ENCODE data around the gene NRDC. TPM values are rescaled to one million over a fixed set of nuclear protein-coding genes. Genes with fewer than 3 reads are reported as not detected.

The NRDC gene
- total RNA-seq, 1 donor from 2014 or later = 83.0 TPM

DNA sequence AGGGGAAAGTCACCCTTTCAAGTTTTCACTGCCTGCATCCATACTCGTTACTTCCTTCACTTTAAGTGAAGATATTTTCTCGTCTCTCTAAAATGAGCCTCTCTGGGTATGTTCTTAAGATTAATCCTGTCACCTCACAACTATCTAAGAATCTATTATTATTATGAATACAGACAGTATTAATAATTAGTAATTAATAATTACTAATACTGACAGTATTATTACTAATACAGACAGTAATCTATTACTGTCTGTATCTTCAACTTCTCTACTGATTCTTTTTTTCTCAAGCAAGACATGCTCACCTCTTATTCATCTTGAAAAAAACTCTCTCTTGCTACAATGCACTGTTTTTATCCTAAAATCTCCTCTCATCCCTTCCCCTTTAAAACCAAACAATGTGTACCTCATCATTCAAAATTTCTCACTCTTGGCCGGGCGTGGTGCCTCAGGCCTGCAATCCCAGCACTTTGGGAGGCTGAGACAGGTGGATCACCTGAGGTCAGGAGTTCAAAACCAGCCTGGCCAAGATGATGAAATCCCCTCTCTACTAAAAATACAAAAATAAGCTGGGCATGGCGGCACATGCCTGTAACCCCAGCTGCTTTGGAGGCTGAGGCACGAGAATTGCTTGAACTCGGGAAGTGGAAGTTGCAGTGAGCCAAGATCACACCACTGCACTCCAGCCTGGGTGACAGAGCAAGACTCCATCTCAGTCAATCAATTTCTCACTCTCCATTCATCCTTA is 7.8 kb downstream of the NRDC start:
- H3K27me3 ChIP-seq (ENCODE audit: control insufficient read depth in 3 of 3, insufficient read depth in 3 of 3, low read length in 3 of 3) = no peaks in the 10 kb centered on the region
- H3K9ac ChIP-seq (ENCODE audit: low read depth in 1 of 3, low read length in 3 of 3) = no peak overlapping the region
- H3K4me3 ChIP-seq (ENCODE audit: low read length in 3 of 3) = no peak overlapping the region
- no peak overlapping the region for H3K27ac ChIP-seq (ENCODE audit: low read depth, low read length)
- no peaks in the 10 kb centered on the region for H3K9me3 ChIP-seq (ENCODE audit: control insufficient read depth in 3 of 3, low read length in 3 of 3)
- H3K36me3 ChIP-seq (ENCODE audit: control insufficient read depth in 3 of 3, insufficient read depth in 3 of 3, low read length in 3 of 3) = no peaks in the 10 kb centered on the region
- H3K4me1 ChIP-seq (ENCODE audit: control insufficient read depth in 3 of 3, insufficient read depth in 3 of 3, low read length in 3 of 3) = peaks cover 11 to 20% (median 13%) of the 10 kb centered on the region in 3 donors

DNA sequence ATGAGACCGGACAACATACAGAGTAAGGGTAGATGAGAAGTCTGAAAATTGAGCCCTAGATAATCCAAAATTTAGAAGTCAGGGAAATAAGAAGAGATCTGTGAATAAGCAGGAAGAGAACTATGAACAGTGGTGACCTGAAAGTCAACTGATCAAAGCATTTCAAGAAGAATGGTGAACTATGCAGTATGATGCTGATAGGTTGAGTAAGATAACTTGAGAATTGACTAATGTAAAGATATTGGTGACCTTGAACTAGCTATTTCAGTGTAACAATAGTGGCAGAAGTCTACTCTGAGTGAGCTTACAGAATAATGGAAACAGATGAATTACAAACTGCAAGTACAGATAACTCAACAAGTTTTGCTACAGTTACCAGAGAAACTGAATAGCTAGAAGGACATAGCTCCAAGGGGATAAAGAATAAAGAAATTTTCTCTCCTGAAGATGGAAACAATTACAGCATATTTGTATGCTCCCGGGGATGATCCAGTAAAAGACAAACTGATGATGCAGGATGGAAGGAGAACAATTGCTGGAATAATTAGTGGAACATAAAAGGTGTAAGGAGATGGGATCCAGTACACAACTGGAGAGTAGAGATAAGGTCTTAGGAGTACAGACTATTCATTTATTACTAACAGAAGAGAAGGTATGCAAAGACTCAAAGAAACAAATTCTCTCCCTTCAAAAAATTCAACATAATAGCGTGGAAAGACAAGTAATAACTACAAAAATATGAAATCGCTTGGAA is 10.9 kb downstream of the NRDC start:
- no peak overlapping the region for H3K4me3 ChIP-seq (ENCODE audit: low read length in 3 of 3)
- H3K9ac ChIP-seq (ENCODE audit: low read depth in 1 of 3, low read length in 3 of 3) = no peak overlapping the region
- H3K27me3 ChIP-seq (ENCODE audit: control insufficient read depth in 3 of 3, insufficient read depth in 3 of 3, low read length in 3 of 3) = no peaks in the 10 kb centered on the region
- no peaks in the 10 kb centered on the region for H3K36me3 ChIP-seq (ENCODE audit: control insufficient read depth in 3 of 3, insufficient read depth in 3 of 3, low read length in 3 of 3)
- no peak overlapping the region for H3K27ac ChIP-seq (ENCODE audit: low read depth, low read length)
- peaks cover 0 to 8% (median 2%) of the 10 kb centered on the region in 3 donors for H3K4me1 ChIP-seq (ENCODE audit: control insufficient read depth in 3 of 3, insufficient read depth in 3 of 3, low read length in 3 of 3)
- H3K9me3 ChIP-seq (ENCODE audit: control insufficient read depth in 3 of 3, low read length in 3 of 3) = no peaks in the 10 kb centered on the region

DNA sequence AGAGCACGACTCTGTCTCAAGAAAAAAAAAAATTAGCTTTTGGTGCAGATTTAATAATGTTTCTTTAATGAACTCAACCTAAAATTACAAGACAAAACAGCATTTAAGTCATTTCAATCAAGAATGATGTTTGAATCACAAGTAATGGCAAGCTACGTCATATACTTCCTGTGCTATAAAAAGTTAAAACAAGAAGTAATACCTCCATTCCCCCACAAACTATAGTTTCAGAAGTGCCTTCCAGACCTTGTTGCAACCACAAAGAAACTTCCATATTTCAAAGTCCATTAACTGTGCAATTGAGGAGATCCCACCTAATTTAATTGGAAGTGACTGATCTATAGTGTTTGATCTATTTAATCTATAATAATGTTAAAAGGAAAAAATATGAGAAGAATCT is 15.1 kb downstream of the NRDC start:
- Histone ChIP-seq H3K27me3 (ENCODE audit: control insufficient read depth in 3 of 3, insufficient read depth in 3 of 3, low read length in 3 of 3) (no peaks in the 10 kb centered on the region), H3K36me3 (ENCODE audit: control insufficient read depth in 3 of 3, insufficient read depth in 3 of 3, low read length in 3 of 3) (no peaks in the 10 kb centered on the region), H3K4me1 (ENCODE audit: control insufficient read depth in 3 of 3, insufficient read depth in 3 of 3, low read length in 3 of 3) (peaks cover 8 to 18% (median 9%) of the 10 kb centered on the region in 3 donors), H3K27ac (ENCODE audit: low read depth, low read length) (no peak overlapping the region), H3K4me3 (ENCODE audit: low read length in 3 of 3) (no peak overlapping the region), H3K9ac (ENCODE audit: low read depth in 1 of 3, low read length in 3 of 3) (no peak overlapping the region), H3K9me3 (ENCODE audit: control insufficient read depth in 3 of 3, low read length in 3 of 3) (no peaks in the 10 kb centered on the region)

- no peaks in the 10 kb centered on the region for H3K36me3 ChIP-seq (ENCODE audit: control insufficient read depth in 3 of 3, insufficient read depth in 3 of 3, low read length in 3 of 3)
- no peaks in the 10 kb centered on the region for H3K27me3 ChIP-seq (ENCODE audit: control insufficient read depth in 3 of 3, insufficient read depth in 3 of 3, low read length in 3 of 3)
- H3K4me3 ChIP-seq (ENCODE audit: low read length in 3 of 3) = no peak overlapping the region
- no peak overlapping the region for H3K27ac ChIP-seq (ENCODE audit: low read depth, low read length)
- H3K9ac ChIP-seq (ENCODE audit: low read depth in 1 of 3, low read length in 3 of 3) = no peak overlapping the region
- peaks cover 8 to 18% (median 9%) of the 10 kb centered on the region in 3 donors for H3K4me1 ChIP-seq (ENCODE audit: control insufficient read depth in 3 of 3, insufficient read depth in 3 of 3, low read length in 3 of 3)
- no peaks in the 10 kb centered on the region for H3K9me3 ChIP-seq (ENCODE audit: control insufficient read depth in 3 of 3, low read length in 3 of 3)
Measured at GRCh38 chr1:51861669-51862068, 16.9 kb downstream of the NRDC start.

GRCh38 chr1:51859735-51860134 is 18.8 kb downstream of the NRDC start:
- no peak overlapping the region for H3K4me3 ChIP-seq (ENCODE audit: low read length in 3 of 3)
- H3K9ac ChIP-seq (ENCODE audit: low read depth in 1 of 3, low read length in 3 of 3) = no peak overlapping the region
- H3K27me3 ChIP-seq (ENCODE audit: control insufficient read depth in 3 of 3, insufficient read depth in 3 of 3, low read length in 3 of 3) = no peaks in the 10 kb centered on the region
- H3K4me1 ChIP-seq (ENCODE audit: control insufficient read depth in 3 of 3, insufficient read depth in 3 of 3, low read length in 3 of 3) = peaks cover 8 to 18% (median 9%) of the 10 kb centered on the region in 3 donors
- H3K27ac ChIP-seq (ENCODE audit: low read depth, low read length) = no peak overlapping the region
- no peaks in the 10 kb centered on the region for H3K9me3 ChIP-seq (ENCODE audit: control insufficient read depth in 3 of 3, low read length in 3 of 3)
- no peaks in the 10 kb centered on the region for H3K36me3 ChIP-seq (ENCODE audit: control insufficient read depth in 3 of 3, insufficient read depth in 3 of 3, low read length in 3 of 3)

- Histone ChIP-seq H3K27ac (ENCODE audit: low read depth, low read length) (no peak overlapping the region), H3K9ac (ENCODE audit: low read depth in 1 of 3, low read length in 3 of 3) (no peak overlapping the region)
Measured at GRCh38 chr1:51859333-51859732, 19.2 kb downstream of the NRDC start.

GRCh38 chr1:51858892-51859291 is 19.6 kb downstream of the NRDC start:
- H3K4me3 ChIP-seq (ENCODE audit: low read length in 3 of 3) = no peak overlapping the region
- H3K27me3 ChIP-seq (ENCODE audit: control insufficient read depth in 3 of 3, insufficient read depth in 3 of 3, low read length in 3 of 3) = no peaks in the 10 kb centered on the region
- H3K9me3 ChIP-seq (ENCODE audit: control insufficient read depth in 3 of 3, low read length in 3 of 3) = no peaks in the 10 kb centered on the region
- H3K4me1 ChIP-seq (ENCODE audit: control insufficient read depth in 3 of 3, insufficient read depth in 3 of 3, low read length in 3 of 3) = peaks cover 8 to 18% (median 9%) of the 10 kb centered on the region in 3 donors
- H3K9ac ChIP-seq (ENCODE audit: low read depth in 1 of 3, low read length in 3 of 3) = no peak overlapping the region
- H3K36me3 ChIP-seq (ENCODE audit: control insufficient read depth in 3 of 3, insufficient read depth in 3 of 3, low read length in 3 of 3) = no peaks in the 10 kb centered on the region
- no peak overlapping the region for H3K27ac ChIP-seq (ENCODE audit: low read depth, low read length)

More at GRCh38 chr1:51859333-51859732, 19.2 kb downstream of the NRDC start:
- Histone ChIP-seq H3K36me3 (ENCODE audit: control insufficient read depth in 3 of 3, insufficient read depth in 3 of 3, low read length in 3 of 3) (no peaks in the 10 kb centered on the region), H3K4me3 (ENCODE audit: low read length in 3 of 3) (no peak overlapping the region), H3K4me1 (ENCODE audit: control insufficient read depth in 3 of 3, insufficient read depth in 3 of 3, low read length in 3 of 3) (peaks cover 8 to 18% (median 9%) of the 10 kb centered on the region in 3 donors), H3K9me3 (ENCODE audit: control insufficient read depth in 3 of 3, low read length in 3 of 3) (no peaks in the 10 kb centered on the region), H3K27me3 (ENCODE audit: control insufficient read depth in 3 of 3, insufficient read depth in 3 of 3, low read length in 3 of 3) (no peaks in the 10 kb centered on the region)

- Histone ChIP-seq H3K4me3 (ENCODE audit: low read length in 3 of 3) (no peak overlapping the region), H3K27ac (ENCODE audit: low read depth, low read length) (no peak overlapping the region), H3K27me3 (ENCODE audit: control insufficient read depth in 3 of 3, insufficient read depth in 3 of 3, low read length in 3 of 3) (no peaks in the 10 kb centered on the region), H3K36me3 (ENCODE audit: control insufficient read depth in 3 of 3, insufficient read depth in 3 of 3, low read length in 3 of 3) (no peaks in the 10 kb centered on the region), H3K9me3 (ENCODE audit: control insufficient read depth in 3 of 3, low read length in 3 of 3) (no peaks in the 10 kb centered on the region), H3K4me1 (ENCODE audit: control insufficient read depth in 3 of 3, insufficient read depth in 3 of 3, low read length in 3 of 3) (peaks cover 8 to 16% (median 9%) of the 10 kb centered on the region in 3 donors), H3K9ac (ENCODE audit: low read depth in 1 of 3, low read length in 3 of 3) (no peak overlapping the region)
Measured at GRCh38 chr1:51856745-51857144, 21.8 kb downstream of the NRDC start.

- Histone ChIP-seq H3K4me1 (ENCODE audit: control insufficient read depth in 3 of 3, insufficient read depth in 3 of 3, low read length in 3 of 3) (peaks cover 13 to 18% (median 14%) of the 10 kb centered on the region in 3 donors), H3K27me3 (ENCODE audit: control insufficient read depth in 3 of 3, insufficient read depth in 3 of 3, low read length in 3 of 3) (no peaks in the 10 kb centered on the region), H3K27ac (ENCODE audit: low read depth, low read length) (no peak overlapping the region), H3K9me3 (ENCODE audit: control insufficient read depth in 3 of 3, low read length in 3 of 3) (no peaks in the 10 kb centered on the region), H3K36me3 (ENCODE audit: control insufficient read depth in 3 of 3, insufficient read depth in 3 of 3, low read length in 3 of 3) (no peaks in the 10 kb centered on the region), H3K9ac (ENCODE audit: low read depth in 1 of 3, low read length in 3 of 3) (no peak overlapping the region), H3K4me3 (ENCODE audit: low read length in 3 of 3) (no peak overlapping the region)
Measured at GRCh38 chr1:51855624-51856023, 22.9 kb downstream of the NRDC start.

DNA sequence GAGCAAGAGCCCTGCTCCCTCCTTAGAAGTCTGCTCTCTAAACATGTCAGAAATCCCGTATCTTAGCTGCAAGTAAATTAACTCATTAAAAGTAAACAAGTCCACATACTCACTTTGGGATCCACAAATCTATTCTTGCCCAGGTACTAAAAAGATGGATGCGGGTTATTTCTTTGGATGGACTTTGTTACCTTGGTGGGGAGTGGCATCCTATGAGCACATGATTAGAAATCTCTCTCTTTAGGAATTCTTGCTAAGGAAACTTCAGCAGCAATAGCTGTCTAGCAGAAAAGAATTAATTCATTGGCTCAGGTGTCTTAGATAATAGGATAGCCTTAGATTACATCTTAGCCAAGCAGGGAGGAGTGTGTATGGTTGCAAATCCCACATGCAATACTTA is 25.2 kb downstream of the NRDC start:
- H3K4me3 ChIP-seq (ENCODE audit: low read length in 3 of 3) = no peak overlapping the region
- H3K9ac ChIP-seq (ENCODE audit: low read depth in 1 of 3, low read length in 3 of 3) = no peak overlapping the region
- no peak overlapping the region for H3K27ac ChIP-seq (ENCODE audit: low read depth, low read length)
- no peaks in the 10 kb centered on the region for H3K27me3 ChIP-seq (ENCODE audit: control insufficient read depth in 3 of 3, insufficient read depth in 3 of 3, low read length in 3 of 3)
- H3K9me3 ChIP-seq (ENCODE audit: control insufficient read depth in 3 of 3, low read length in 3 of 3) = no peaks in the 10 kb centered on the region
- H3K36me3 ChIP-seq (ENCODE audit: control insufficient read depth in 3 of 3, insufficient read depth in 3 of 3, low read length in 3 of 3) = no peaks in the 10 kb centered on the region
- H3K4me1 ChIP-seq (ENCODE audit: control insufficient read depth in 3 of 3, insufficient read depth in 3 of 3, low read length in 3 of 3) = peaks cover 5 to 11% (median 10%) of the 10 kb centered on the region in 3 donors

Measured in skeletal muscle tissue (tissue), 4 donors.